HUES6 (cell line): Measurements from ENCODE around the gene TNNC1.

Source experiments
- H3K27ac ChIP-seq: 2 replicates; pipeline ENCODE4 v1.7.0; 2013; ENCODE audit warnings: low read depth, mild to moderate bottlenecking, low read length, inconsistent platforms
- H3K27me3 ChIP-seq: 2 replicates; pipeline ENCODE4 v1.6.1; 2013; ENCODE audit warnings: low read length; ENCODE audit not compliant: control insufficient read depth, insufficient read depth
- H3K36me3 ChIP-seq: 2 replicates; pipeline ENCODE4 v1.6.1; 2013; ENCODE audit warnings: low read length; ENCODE audit not compliant: control insufficient read depth, insufficient read depth
- H3K4me1 ChIP-seq: 2 replicates; pipeline ENCODE4 v1.6.1; 2013; ENCODE audit warnings: low read length; ENCODE audit not compliant: control insufficient read depth, insufficient read depth
- H3K4me3 ChIP-seq: 2 replicates; pipeline ENCODE4 v1.5.1; 2013; ENCODE audit warnings: low read depth, low read length
- H3K9ac ChIP-seq: one replicate; pipeline ENCODE4 v1.6.1; 2013; ENCODE audit warnings: mild to moderate bottlenecking, low read length
- H3K9me3 ChIP-seq: 2 replicates; pipeline ENCODE4 v1.6.1; 2013; ENCODE audit warnings: low read depth, low read length; ENCODE audit not compliant: control insufficient read depth, insufficient read depth

Gene TNNC1

GRCh38 chr3:52401551-52401950 is 52.3 kb downstream of the TNNC1 start:
- no peaks in the 10 kb centered on the region for H3K9me3 ChIP-seq
- peaks cover 61% of the 10 kb centered on the region for H3K36me3 ChIP-seq
- H3K9ac ChIP-seq: no peak overlapping the region
- no peak overlapping the region for H3K4me3 ChIP-seq
- H3K27ac ChIP-seq: no peak overlapping the region
- H3K27me3 ChIP-seq: no peaks in the 10 kb centered on the region
- no peaks in the 10 kb centered on the region for H3K4me1 ChIP-seq
